HepG2 (cell line): Measurements from ENCODE around the gene CHST3. TPM values are rescaled to one million over a fixed set of nuclear protein-coding genes. Genes with fewer than 3 reads are reported as not detected.

Experiments
- ATAC-seq: fragments of 200-7000 bp; cut with Tn5 transposase; 3 replicates; pipeline ENCODE4 v1.9.1; 2020; ENCODE audit warnings: mild to moderate bottlenecking, moderate library complexity
- BruUV-seq: library from RNA; stranded (reverse); fragments of 400-500 nt; replicated peaks from 2 replicates; lab custom pipeline; 2021; lab: Mats Ljungman, UMichigan
- CTCF ChIA-PET: fragments of 300-600 bp; formaldehyde crosslinking; extraction: SDS; loops from one replicate; lab custom pipeline; 2021; ENCODE audit warnings: low total read pairs, inconsistent platforms, low intra/inter-chr PET ratio; lab: Yijun Ruan, JAX
- POLR2A ChIA-PET: fragments of 350-600 bp; sonication (Branson Sonifier 250); formaldehyde crosslinking; loops from one replicate; lab custom pipeline; 2020; ENCODE audit warnings: antibody characterized with exemption, inconsistent platforms; lab: Yijun Ruan, JAX
- DNase-seq: peaks from one replicate; pipeline ENCODE4 v3.0.0-alpha.2; 2015; ENCODE audit warnings: low spot score
- FAIRE-seq: peaks from 3 replicates; lab custom pipeline; 2011; peaks lifted over from hg19 to GRCh38; lab: Jason Lieb, UNC
- H2AFZ ChIP-seq: one replicate; pipeline ENCODE4 v1.6.1; 2011; ENCODE audit warnings: low read length, inconsistent platforms
- H3K27ac ChIP-seq: fragments of 300-600 bp; 3 replicates; pipeline ENCODE4 v1.8.0; 2011; ENCODE audit warnings: mixed run types, mild to moderate bottlenecking, mixed read lengths, low read length, inconsistent platforms; ENCODE audit not compliant: insufficient read depth; ENCODE audit errors: extremely low read length
- H3K27me3 ChIP-seq, 2 experiments: fragments of 200-600 bp in 1 of 2; 2 replicates in 1 of 2; 3 replicates in 1 of 2; pipeline versions ENCODE4 v1.6.0 to v1.8.0; 2011; ENCODE audit warnings: low read length in 2 of 2, mild to moderate bottlenecking in 2 of 2, moderate library complexity in 2 of 2, inconsistent platforms in 1 of 2; ENCODE audit not compliant: insufficient read depth in 2 of 2, control insufficient read depth in 1 of 2
- H3K36me3 ChIP-seq, 2 experiments: fragments of 200-600 bp in 1 of 2; replicated peaks in 1 of 2; 2 replicates in 1 of 2; 3 replicates in 1 of 2; pipeline versions ENCODE4 v1.5.1 to v1.8.0; 2011; ENCODE audit warnings: low read length in 2 of 2, inconsistent platforms in 1 of 2; ENCODE audit not compliant: insufficient read depth in 2 of 2, control insufficient read depth in 1 of 2
- H3K4me1 ChIP-seq: 2 replicates; pipeline ENCODE4 v1.5.1; 2012; ENCODE audit warnings: low read length, inconsistent platforms; ENCODE audit not compliant: insufficient read depth
- H3K4me2 ChIP-seq: 2 replicates; pipeline ENCODE4 v1.6.0; 2011; ENCODE audit warnings: low read depth, low read length, inconsistent platforms
- H3K4me3 ChIP-seq, 3 experiments: fragments of 200-600 bp in 1 of 3; sonication (generic), shearing (Covaris generic) in 1 of 3; replicated peaks in 1 of 3; 2 replicates each; pipeline ENCODE4 v1.5.1; 2011 to 2016; ENCODE audit warnings: low read length in 3 of 3, inconsistent platforms in 2 of 3, low read depth in 2 of 3, mild to moderate bottlenecking in 2 of 3, control low read depth in 1 of 3, mixed read lengths in 1 of 3; ENCODE audit not compliant: insufficient read depth in 1 of 3
- H3K79me2 ChIP-seq: one replicate; pipeline ENCODE4 v1.6.1; 2011; ENCODE audit warnings: low read length, inconsistent platforms; ENCODE audit not compliant: insufficient read depth
- H3K9ac ChIP-seq: 2 replicates; pipeline ENCODE4 v1.6.0; 2011; ENCODE audit warnings: mild to moderate bottlenecking, low read depth, low read length, inconsistent platforms; ENCODE audit not compliant: insufficient read depth
- H3K9me3 ChIP-seq: 2 replicates; pipeline ENCODE4 v1.5.1; 2012; ENCODE audit warnings: mild to moderate bottlenecking, low read length
- H4K20me1 ChIP-seq: 2 replicates; pipeline ENCODE4 v1.6.0; 2011; ENCODE audit warnings: inconsistent platforms, mild to moderate bottlenecking, low read length, moderate library complexity; ENCODE audit not compliant: insufficient read depth
- CEBPB ChIP-seq: IDR thresholded peaks from 2 replicates; pipeline ENCODE4 v1.6.1; 2011; ENCODE audit warnings: low read depth, low read length, improper control_type of control experiment, borderline replicate concordance
- CEBPG ChIP-seq: IDR thresholded peaks from 2 replicates; pipeline ENCODE4 v1.6.1; 2016
- TEAD3 ChIP-seq: optimal IDR thresholded peaks from 2 replicates; pipeline ENCODE3; 2016; ENCODE audit warnings: borderline replicate concordance
- ZBTB37 ChIP-seq: sonication (generic); formaldehyde crosslinking; IDR thresholded peaks from 2 replicates; pipeline ENCODE4 v1.4.0; 2020; ENCODE audit warnings: mild to moderate bottlenecking, missing genetic modification reagents
- ZNF710 ChIP-seq: sonication (generic); formaldehyde crosslinking; IDR thresholded peaks from 2 replicates; pipeline ENCODE4 v1.5.0; 2020; ENCODE audit warnings: mild to moderate bottlenecking, missing genetic modification reagents, borderline replicate concordance
- ZNF770 ChIP-seq: sonication (generic); formaldehyde crosslinking; IDR thresholded peaks from 2 replicates; pipeline ENCODE4 v1.5.0; 2020; ENCODE audit warnings: mild to moderate bottlenecking, missing genetic modification reagents
- WGBS: methylation state at CpG from one replicate; pipeline ENCODE4 v1.1.6; 2017; ENCODE audit warnings: low lambda C conversion rate; 5-methylcytosine and 5-hydroxymethylcytosine counted together
- in situ Hi-C: cut with HindIII; loops from 2 replicates; pipeline ENCODE4 v1.10.0; 2017; ENCODE audit warnings: low pct_unique_long_range_greater_than_20kb; ENCODE audit not compliant: extremely low pct_ligation_motif_present
- intact Hi-C: fragments of 100-400 bp; cut with micrococcal nuclease; formaldehyde crosslinking; loops from one replicate; pipeline ENCODE4 v1.10.0; 2022; ENCODE audit not compliant: unreplicated experiment
- polyA plus RNA-seq, 8 experiments: library from polyadenylated mRNA; depleted of rRNA in 3 of 8; stranded (reverse) in 7 of 8; unstranded in 1 of 8; fragments of >200 nt; fragmentation: Illumina TruSeq in 4 of 8; extraction: Trizol in 4 of 8; gene quantifications; 2 replicates each; pipeline versions ENCODE4 v1.2.1 to v1.2.3, GENCODE V29; 2011 to 2016; ENCODE audit warnings: low read depth in 4 of 8, missing spikeins in 1 of 8, mixed read lengths in 1 of 8; ENCODE audit not compliant: insufficient read depth in 1 of 8
- total RNA-seq, 5 experiments: library from RNA; depleted of rRNA; stranded (reverse); fragments of >200 nt; fragmentation: Illumina TruSeq; extraction: Trizol; gene quantifications; 2 replicates each; pipeline ENCODE4 v1.2.3, GENCODE V29; 2016; ENCODE audit warnings: low read depth in 1 of 5

CHST3 gene
- total and polyA plus RNA-seq, 2 of the 13 experiments (the other 11 are each of a cell fraction or from before 2014, with no cell fraction given): 7.2 to 18.7 TPM

GRCh38 chr10:72014785-72015480 is 50.7 kb downstream of the CHST3 start:
- Histone ChIP-seq H3K9me3 (no peaks in the 10 kb centered on the region), H3K9ac (no peak overlapping the region), H3K27me3 (no peaks in the 10 kb centered on the region), H4K20me1 (no peaks in the 10 kb centered on the region), H3K79me2 (no peaks in the 10 kb centered on the region), H2AFZ (no peak overlapping the region), H3K27ac (no peak overlapping the region), H3K4me2 (no peak overlapping the region), H3K36me3 (no peaks in the 10 kb centered on the region), H3K4me1 (peaks cover 65% of the 10 kb centered on the region), H3K4me3 (no peak overlapping the region)
- CTCF ChIA-PET: no interaction called here
- no peak for TF ChIP-seq TEAD3 (CRISPR knock-in tag)
- TF ChIP-seq ZNF710: no peak
- TF ChIP-seq CEBPB: peak; percentile 62; the same call in 1 of the 2 replicates
- no peak for TF ChIP-seq ZBTB37 (CRISPR knock-in tag)
- peak; percentile 22; the same call in 1 of the 2 replicates for TF ChIP-seq CEBPG
- TF ChIP-seq ZNF770: peak; percentile 47; the same call in 1 of the 2 replicates
- intact Hi-C loops: no loop called here
- ATAC-seq (no peak), DNase-seq (no peak), FAIRE-seq (no peak)
- POLR2A ChIA-PET: no interaction called here
- in situ Hi-C loops: no loop called here
- WGBS: 91% methylated on average over 10 of the region's 10 CpGs
- no TSS peak for BruUV-seq
